ENCODE data around the gene PTPN3. TPM values are rescaled to one million over a fixed set of nuclear protein-coding genes. Genes with fewer than 3 reads are reported as not detected.
A peak's percentile ranks its signal among the peaks of the same experiment; 100 is the strongest.

Gene PTPN3
- total and polyA plus RNA-seq, 7 experiments from 2014 or later, result 0.89 TPM; not detected in 6

DNA sequence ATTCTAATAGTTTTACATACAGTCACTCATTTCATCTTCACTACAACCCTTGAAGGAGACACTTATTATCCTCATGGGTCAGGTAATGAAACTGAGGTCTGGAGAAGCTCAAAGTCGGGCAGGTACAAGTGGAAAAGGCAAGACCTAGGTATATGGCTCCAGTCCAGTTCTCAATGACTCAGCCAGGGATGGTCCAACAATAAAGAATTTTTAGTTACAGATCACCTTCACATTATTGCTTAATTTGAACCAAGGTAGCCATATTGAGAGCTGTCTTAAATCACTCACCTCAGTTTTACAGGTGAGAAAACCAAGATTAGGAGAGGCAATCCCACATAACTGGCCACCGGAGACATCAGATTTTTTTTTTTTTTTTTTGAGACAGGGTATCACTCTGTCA is 55.4 kb downstream of the PTPN3 start:
- Histone ChIP-seq H3K4me1 (ENCODE audit: control insufficient read depth in 2 of 2, insufficient read depth in 2 of 2, low read length in 2 of 2) (peaks cover 0 to 4% of the 10 kb centered on the region in 2 donors), H3K27ac (ENCODE audit: low read depth, low read length) (no peak overlapping the region), H3K9me3 (ENCODE audit: control insufficient read depth in 2 of 3, low read length in 3 of 3) (no peaks in the 10 kb centered on the region), H3K36me3 (ENCODE audit: control insufficient read depth in 2 of 3, insufficient read depth in 3 of 3, low read length in 3 of 3) (no peaks in the 10 kb centered on the region), H3K4me3 (ENCODE audit: low read length) (no peak overlapping the region), H3K27me3 (ENCODE audit: control insufficient read depth in 2 of 2, insufficient read depth in 2 of 2, low read length in 2 of 2) (no peaks in the 10 kb centered on the region)
- POLR2A ChIA-PET, result no interaction called here
- Mint-ChIP-seq H3K4me3 (no peak overlapping the region), H3K27ac (no peak overlapping the region), H3K36me3 (no peaks in the 10 kb centered on the region), H3K27me3 (peaks cover 5 to 34% (median 15%) of the 10 kb centered on the region in 5 donors), H3K4me1 (peaks cover 9 to 30% (median 17%) of the 10 kb centered on the region in 7 donors), H3K9me3 (peaks cover 0 to 4% (median 0%) of the 10 kb centered on the region in 11 donors)
- ATAC-seq, result no peak
- no peak for DNase-seq
- CTCF ChIA-PET, result interaction anchor here (0.6 kb wide), 1 partner anchor 215 kb away, joined by 4 read pairs; no protein-coding TSS in a partner anchor
- intact Hi-C loops (cut with micrococcal nuclease), result loop anchor here (10.0 kb wide), 3 partner anchors 612 to 1182 kb away; no protein-coding TSS in a partner anchor

DNA sequence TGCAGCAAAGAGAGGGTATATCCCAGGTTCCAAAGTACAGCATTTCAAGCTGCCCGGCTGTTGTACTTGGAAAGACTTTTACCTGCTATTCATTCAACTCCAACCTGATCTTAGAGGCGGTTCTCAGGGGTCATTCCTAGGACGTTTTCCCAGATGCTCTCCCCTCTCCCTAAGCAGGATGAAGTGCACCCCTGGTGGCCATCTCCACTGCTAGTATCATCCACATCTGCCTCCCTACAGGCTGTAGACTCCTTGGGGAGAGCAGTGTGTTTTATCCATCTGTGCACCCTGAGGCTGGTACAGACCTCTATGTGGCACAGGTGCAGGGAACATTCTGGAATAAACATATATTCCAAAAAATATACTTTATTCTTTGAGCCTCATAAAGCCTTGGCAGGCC is 56.8 kb downstream of the PTPN3 start:
- Histone ChIP-seq H3K4me1 (ENCODE audit: control insufficient read depth in 2 of 2, insufficient read depth in 2 of 2, low read length in 2 of 2) (peaks cover 0 to 4% of the 10 kb centered on the region in 2 donors), H3K36me3 (ENCODE audit: control insufficient read depth in 2 of 3, insufficient read depth in 3 of 3, low read length in 3 of 3) (no peaks in the 10 kb centered on the region), H3K27ac (ENCODE audit: low read depth, low read length) (no peak overlapping the region), H3K4me3 (ENCODE audit: low read length) (no peak overlapping the region), H3K9me3 (ENCODE audit: control insufficient read depth in 2 of 3, low read length in 3 of 3) (no peaks in the 10 kb centered on the region), H3K27me3 (ENCODE audit: control insufficient read depth in 2 of 2, insufficient read depth in 2 of 2, low read length in 2 of 2) (no peaks in the 10 kb centered on the region)
- Mint-ChIP-seq H3K4me3 (peak overlapping the region in 2 of 10 donors; percentile 5 to 25), H3K36me3 (no peaks in the 10 kb centered on the region), H3K27me3 (peaks cover 5 to 30% (median 16%) of the 10 kb centered on the region in 5 donors), H3K9me3 (peaks cover 0 to 4% (median 0%) of the 10 kb centered on the region in 11 donors), H3K4me1 (peaks cover 7 to 21% (median 15%) of the 10 kb centered on the region in 7 donors), H3K27ac (peak overlapping the region in 2 of 9 donors; percentile 26 to 87)
- DNase-seq (no peak), ATAC-seq (no peak)
- CTCF ChIA-PET, result interaction anchor here (1.1 kb wide), 1 partner anchor 29 kb away, joined by 5 read pairs; no protein-coding TSS in a partner anchor
- POLR2A ChIA-PET, result no interaction called here
- intact Hi-C loops (cut with micrococcal nuclease), result loop anchor here (2.0 to 10.0 kb wide), 4 partner anchors 506 to 1184 kb away; partner anchors contain the start of genes ABITRAM (in 1 of the 2) and ELP1 (in 1 of the 2)

DNA sequence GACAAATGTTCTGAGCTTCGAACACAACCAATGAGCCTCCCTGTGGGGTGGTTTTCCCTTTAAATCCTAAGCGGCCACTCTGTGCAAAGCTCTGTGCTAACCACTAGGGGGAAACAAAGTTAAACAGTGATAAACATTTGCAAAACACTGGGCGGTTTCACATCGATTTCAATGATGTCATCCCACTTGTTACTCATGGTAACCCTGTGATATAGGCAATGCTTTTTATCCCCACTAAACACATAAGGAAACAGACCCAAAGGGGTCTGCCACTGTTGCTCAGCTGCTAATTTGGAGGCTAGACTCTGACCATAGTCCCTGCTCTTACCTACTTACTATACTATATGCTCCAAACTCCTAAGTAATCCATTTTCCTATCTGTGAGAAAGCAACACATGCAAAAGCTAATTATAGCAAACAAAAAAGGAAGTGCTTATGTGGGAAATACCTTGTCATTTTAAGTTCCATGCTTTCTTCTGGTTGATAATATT is 57.3 kb downstream of the PTPN3 start:
- peak overlapping the region in 6 of 10 donors; percentile 5 to 56 (median 22) for H3K4me3 Mint-ChIP-seq
- Histone ChIP-seq H3K4me1 (ENCODE audit: control insufficient read depth in 2 of 2, insufficient read depth in 2 of 2, low read length in 2 of 2) (peaks cover 0 to 4% of the 10 kb centered on the region in 2 donors), H3K9me3 (ENCODE audit: control insufficient read depth in 2 of 3, low read length in 3 of 3) (no peaks in the 10 kb centered on the region), H3K27me3 (ENCODE audit: control insufficient read depth in 2 of 2, insufficient read depth in 2 of 2, low read length in 2 of 2) (no peaks in the 10 kb centered on the region), H3K4me3 (ENCODE audit: low read length) (no peak overlapping the region), H3K27ac (ENCODE audit: low read depth, low read length) (no peak overlapping the region), H3K36me3 (ENCODE audit: control insufficient read depth in 2 of 3, insufficient read depth in 3 of 3, low read length in 3 of 3) (no peaks in the 10 kb centered on the region)
- POLR2A ChIA-PET, result no interaction called here
- peaks cover 0 to 4% (median 0%) of the 10 kb centered on the region in 11 donors for H3K9me3 Mint-ChIP-seq
- intact Hi-C loops (cut with micrococcal nuclease), result loop anchor here (1.0 to 10.0 kb wide), 8 partner anchors 25 to 1184 kb away; partner anchors contain the start of genes ABITRAM (in 1 of the 2) and ELP1 (in 1 of the 2)
- H3K27me3 Mint-ChIP-seq, result peaks cover 5 to 30% (median 16%) of the 10 kb centered on the region in 5 donors
- CTCF ChIA-PET, result interaction anchor here (0.6 to 1.1 kb wide), 2 partner anchors 29 to 659 kb away, joined by 3 to 5 read pairs; no protein-coding TSS in a partner anchor
- peaks cover 7 to 21% (median 15%) of the 10 kb centered on the region in 7 donors for H3K4me1 Mint-ChIP-seq
- peak overlapping the region in 1 of 9 donors; percentile 87 for H3K27ac Mint-ChIP-seq
- no peaks in the 10 kb centered on the region for H3K36me3 Mint-ChIP-seq
- DNase-seq (peak in 8 of 9 donors; percentile 8 to 60 (median 42)), ATAC-seq (peak; percentile 79)

DNA sequence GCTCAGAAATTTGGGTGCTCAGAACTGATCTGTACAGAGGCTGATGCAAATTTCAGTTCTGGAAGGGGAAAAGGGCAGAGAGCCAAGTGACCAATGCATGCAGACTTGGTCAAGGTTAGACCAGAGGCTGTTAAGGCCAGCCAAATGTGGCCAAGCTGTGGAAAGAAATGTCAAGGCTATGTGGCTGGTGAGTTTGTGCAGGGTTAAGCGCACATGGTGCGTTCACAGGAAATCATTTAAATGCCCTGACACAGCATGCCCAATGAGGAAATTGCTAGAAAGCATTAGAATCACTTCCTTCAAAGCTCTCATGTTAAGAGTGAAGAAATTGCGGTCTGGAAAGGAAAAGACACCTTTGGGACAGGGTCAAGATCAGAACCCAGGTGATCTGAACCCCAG is 58.0 kb downstream of the PTPN3 start:
- Histone ChIP-seq H3K9me3 (ENCODE audit: control insufficient read depth in 2 of 3, low read length in 3 of 3) (no peaks in the 10 kb centered on the region), H3K27ac (ENCODE audit: low read depth, low read length) (no peak overlapping the region), H3K27me3 (ENCODE audit: control insufficient read depth in 2 of 2, insufficient read depth in 2 of 2, low read length in 2 of 2) (no peaks in the 10 kb centered on the region), H3K36me3 (ENCODE audit: control insufficient read depth in 2 of 3, insufficient read depth in 3 of 3, low read length in 3 of 3) (no peaks in the 10 kb centered on the region), H3K4me3 (ENCODE audit: low read length) (no peak overlapping the region), H3K4me1 (ENCODE audit: control insufficient read depth in 2 of 2, insufficient read depth in 2 of 2, low read length in 2 of 2) (peaks cover 0 to 4% of the 10 kb centered on the region in 2 donors)
- ATAC-seq (peak; percentile 27), DNase-seq (peak in 1 of 9 donors; percentile 3)
- ChIA-PET CTCF (interaction anchor here (0.6 kb wide), 1 partner anchor 660 kb away, joined by 3 read pairs; no protein-coding TSS in a partner anchor), POLR2A (no interaction called here)
- H3K4me3 Mint-ChIP-seq, result peak overlapping the region in 4 of 10 donors; percentile 5 to 56 (median 26)
- H3K4me1 Mint-ChIP-seq, result peaks cover 7 to 21% (median 15%) of the 10 kb centered on the region in 7 donors
- intact Hi-C loops (cut with micrococcal nuclease), result loop anchor here (1.0 to 10.0 kb wide), 8 partner anchors 24 to 1185 kb away; partner anchors contain the start of genes ABITRAM (in 1 of the 2) and ELP1 (in 1 of the 2)
- H3K27me3 Mint-ChIP-seq, result peaks cover 5 to 32% (median 16%) of the 10 kb centered on the region in 5 donors
- H3K27ac Mint-ChIP-seq, result peak overlapping the region in 1 of 9 donors; percentile 87
- no peaks in the 10 kb centered on the region for H3K36me3 Mint-ChIP-seq
- peaks cover 0 to 4% (median 0%) of the 10 kb centered on the region in 11 donors for H3K9me3 Mint-ChIP-seq

DNA sequence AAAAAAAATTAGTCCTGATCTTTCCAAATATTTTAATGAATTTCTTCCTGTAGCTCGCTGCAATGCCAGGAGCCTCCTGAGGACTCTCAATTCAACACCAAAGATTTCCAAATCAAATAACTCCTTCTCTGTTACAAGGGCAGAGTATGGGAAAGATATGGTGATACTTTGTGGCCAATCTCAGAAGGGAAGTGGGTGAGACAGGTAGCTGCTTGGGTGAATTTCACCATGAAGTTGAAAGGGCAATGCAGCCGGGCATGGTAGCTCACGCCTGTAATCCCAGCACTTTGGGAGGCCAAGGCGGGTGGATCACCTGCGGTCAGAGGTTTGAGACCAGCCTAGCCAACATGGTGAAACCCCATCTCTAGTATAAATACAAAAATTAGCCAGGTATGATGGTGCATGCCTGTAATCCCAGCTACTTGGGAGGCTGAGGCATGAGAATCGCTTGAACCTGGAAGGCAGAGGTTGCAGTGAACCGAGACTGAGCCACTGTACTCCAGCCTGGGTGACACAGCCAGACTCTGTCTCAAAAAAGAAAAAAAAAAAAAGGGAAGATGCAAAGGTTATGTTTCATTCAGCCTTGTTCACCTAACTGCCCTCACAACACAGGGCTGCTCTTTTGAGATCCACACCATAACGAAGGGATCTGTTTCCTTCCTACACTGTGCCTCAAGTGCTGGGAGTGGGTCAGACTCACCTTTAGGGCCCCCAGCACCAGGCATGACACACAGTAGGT is 58.6 kb downstream of the PTPN3 start:
- no peak for DNase-seq
- intact Hi-C loops (cut with micrococcal nuclease), result loop anchor here (1.0 to 10.0 kb wide), 8 partner anchors 23 to 1185 kb away; partner anchors contain the start of genes ABITRAM (in 1 of the 2) and ELP1 (in 1 of the 2)
- Histone ChIP-seq H3K36me3 (ENCODE audit: control insufficient read depth in 2 of 3, insufficient read depth in 3 of 3, low read length in 3 of 3) (no peaks in the 10 kb centered on the region), H3K9me3 (ENCODE audit: control insufficient read depth in 2 of 3, low read length in 3 of 3) (no peaks in the 10 kb centered on the region), H3K4me3 (ENCODE audit: low read length) (no peak overlapping the region), H3K27ac (ENCODE audit: low read depth, low read length) (no peak overlapping the region), H3K4me1 (ENCODE audit: control insufficient read depth in 2 of 2, insufficient read depth in 2 of 2, low read length in 2 of 2) (peaks cover 0 to 4% of the 10 kb centered on the region in 2 donors), H3K27me3 (ENCODE audit: control insufficient read depth in 2 of 2, insufficient read depth in 2 of 2, low read length in 2 of 2) (no peaks in the 10 kb centered on the region)
- no peaks in the 10 kb centered on the region for H3K36me3 Mint-ChIP-seq
- peak overlapping the region in 1 of 9 donors; percentile 87 for H3K27ac Mint-ChIP-seq
- H3K9me3 Mint-ChIP-seq, result peaks cover 0 to 4% (median 0%) of the 10 kb centered on the region in 11 donors
- no peak for ATAC-seq
- H3K4me3 Mint-ChIP-seq, result peak overlapping the region in 1 of 10 donors; percentile 24
- ChIA-PET POLR2A (no interaction called here), CTCF (no interaction called here)
- peaks cover 11 to 34% (median 20%) of the 10 kb centered on the region in 5 donors for H3K27me3 Mint-ChIP-seq
- H3K4me1 Mint-ChIP-seq, result peaks cover 7 to 21% (median 15%) of the 10 kb centered on the region in 7 donors

DNA sequence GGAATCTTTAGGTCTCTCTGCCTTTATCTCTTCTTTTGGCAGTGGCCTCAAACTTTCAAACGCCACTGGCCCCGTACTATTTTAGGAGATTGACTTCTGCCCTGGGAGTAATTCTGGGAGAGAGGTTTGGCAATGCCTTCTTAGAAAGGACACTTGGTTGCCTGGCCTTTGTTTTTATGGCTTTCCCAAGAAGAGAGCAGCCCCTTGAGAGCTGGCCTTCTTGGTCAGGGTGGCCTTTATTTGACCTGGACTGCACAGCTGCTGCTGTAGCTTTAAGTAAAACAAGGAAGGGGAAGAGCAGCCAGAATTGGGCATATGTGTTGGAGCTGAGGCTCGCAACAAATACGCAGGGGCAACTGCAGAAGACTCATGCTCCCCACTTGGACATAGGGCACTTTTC is 60.8 kb downstream of the PTPN3 start:
- no peak overlapping the region for H3K27ac ChIP-seq (ENCODE audit: low read depth, low read length)
- H3K9me3 ChIP-seq (ENCODE audit: control insufficient read depth in 2 of 3, low read length in 3 of 3), result no peaks in the 10 kb centered on the region
- ATAC-seq, result no peak
- Mint-ChIP-seq H3K36me3 (no peaks in the 10 kb centered on the region), H3K27ac (no peak overlapping the region), H3K9me3 (peaks cover 0 to 4% (median 0%) of the 10 kb centered on the region in 11 donors), H3K4me3 (no peak overlapping the region), H3K27me3 (peaks cover 11 to 31% (median 19%) of the 10 kb centered on the region in 5 donors), H3K4me1 (peaks cover 7 to 21% (median 15%) of the 10 kb centered on the region in 7 donors)
- no peak for DNase-seq
- intact Hi-C loops (cut with micrococcal nuclease), result no loop called here
- H3K4me1 ChIP-seq (ENCODE audit: control insufficient read depth in 2 of 2, insufficient read depth in 2 of 2, low read length in 2 of 2), result peaks cover 0 to 4% of the 10 kb centered on the region in 2 donors
- no peaks in the 10 kb centered on the region for H3K27me3 ChIP-seq (ENCODE audit: control insufficient read depth in 2 of 2, insufficient read depth in 2 of 2, low read length in 2 of 2)
- no peak overlapping the region for H3K4me3 ChIP-seq (ENCODE audit: low read length)
- ChIA-PET CTCF (no interaction called here), POLR2A (no interaction called here)
- H3K36me3 ChIP-seq (ENCODE audit: control insufficient read depth in 2 of 3, insufficient read depth in 3 of 3, low read length in 3 of 3), result no peaks in the 10 kb centered on the region

Data from naive thymus-derived CD4-positive, alpha-beta T cell (primary cell).